K562 (cell line): ENCODE results near the gene NFIB. TPM values are rescaled to one million over a fixed set of nuclear protein-coding genes. Genes with fewer than 3 reads are reported as not detected.

Experiments
- ATAC-seq: fragments of 200-7000 bp; cut with Tn5 transposase; 3 replicates; pipeline ENCODE4 v1.9.1; 2020; ENCODE audit warnings: moderate library complexity
- BruUV-seq: library from RNA; stranded (reverse); fragments of 400-500 nt; replicated peaks from 2 replicates; lab custom pipeline; 2021; lab: Mats Ljungman, UMichigan
- CTCF ChIA-PET: fragments of 300-600 bp; formaldehyde crosslinking; extraction: SDS; loops from one replicate; lab custom pipeline; 2021; ENCODE audit warnings: low intra/inter-chr PET ratio; lab: Yijun Ruan, JAX
- POLR2A ChIA-PET: fragments of 300-600, 350-650 bp; sonication (Branson Sonifier 250); formaldehyde crosslinking; extraction: SDS; loops from one replicate; lab custom pipeline; 2021; ENCODE audit warnings: antibody characterized with exemption, inconsistent platforms; lab: Yijun Ruan, JAX
- DNase-seq, 4 experiments: peaks; one replicate each; pipeline versions ENCODE4 v3.0.0 to v3.0.0-alpha.2; 2011 to 2018; ENCODE audit warnings: low spot score in 3 of 4, mixed read lengths in 3 of 4; ENCODE audit errors: extremely low read depth in 1 of 4
- FAIRE-seq: peaks from 2 replicates; lab custom pipeline; 2011; peaks lifted over from hg19 to GRCh38; lab: Jason Lieb, UNC
- H2AFZ ChIP-seq: 2 replicates; pipeline ENCODE4 v1.6.0; 2011; ENCODE audit warnings: low read depth, low read length, control low read depth, inconsistent platforms
- H3K27ac ChIP-seq: fragments of 200-600 bp; 3 replicates; pipeline ENCODE4 v1.8.0; 2011; ENCODE audit warnings: low read depth, mild to moderate bottlenecking, control low read depth, inconsistent platforms, low read length, moderate library complexity, mixed read lengths; ENCODE audit errors: extremely low read depth
- H3K27me3 ChIP-seq, 2 experiments: fragments of 300-600 bp in 1 of 2; 2 replicates in 1 of 2; 3 replicates in 1 of 2; pipeline versions ENCODE4 v1.6.0 to v1.8.0; 2011; ENCODE audit warnings: inconsistent platforms in 2 of 2, low read length in 2 of 2, mild to moderate bottlenecking in 1 of 2, mixed read lengths in 1 of 2, moderate library complexity in 1 of 2; ENCODE audit not compliant: control insufficient read depth in 2 of 2, insufficient read depth in 2 of 2
- H3K36me3 ChIP-seq: fragments of 300-600 bp; 3 replicates; pipeline ENCODE4 v1.8.0; 2011; ENCODE audit warnings: mild to moderate bottlenecking, low read length, inconsistent platforms; ENCODE audit not compliant: control insufficient read depth, insufficient read depth
- H3K4me1 ChIP-seq, 2 experiments: fragments of 200-600 bp in 1 of 2; replicated peaks in 1 of 2; 2 replicates in 1 of 2; 3 replicates in 1 of 2; pipeline versions ENCODE4 v1.5.1 to v1.8.0; 2011; ENCODE audit warnings: inconsistent platforms in 2 of 2, low read length in 2 of 2, mild to moderate bottlenecking in 1 of 2, mixed read lengths in 1 of 2, moderate library complexity in 1 of 2; ENCODE audit not compliant: control insufficient read depth in 2 of 2, insufficient read depth in 2 of 2
- H3K4me2 ChIP-seq: 2 replicates; pipeline ENCODE4 v1.6.1; 2011; ENCODE audit warnings: low read length, control low read depth, inconsistent platforms, mixed read lengths; ENCODE audit not compliant: insufficient read depth
- H3K4me3 ChIP-seq: fragments of 200-600 bp; sonication (generic), shearing (Covaris generic); 2 replicates; pipeline ENCODE4 v1.5.1; 2016; ENCODE audit warnings: control low read depth, inconsistent platforms
- H3K79me2 ChIP-seq: fragments of 200-600 bp; 3 replicates; pipeline ENCODE4 v1.8.0; 2011; ENCODE audit warnings: low read length, inconsistent platforms; ENCODE audit not compliant: control insufficient read depth, insufficient read depth
- H3K9ac ChIP-seq, 2 experiments: 2 replicates each; pipeline versions ENCODE4 v1.6.0 to v1.6.1; 2011; ENCODE audit warnings: low read depth in 2 of 2, low read length in 2 of 2, control low read depth in 1 of 2, inconsistent platforms in 1 of 2, mild to moderate bottlenecking in 1 of 2, mixed read lengths in 1 of 2; ENCODE audit not compliant: insufficient read depth in 1 of 2
- H3K9me1 ChIP-seq: one replicate; pipeline ENCODE4 v1.6.0; 2011; ENCODE audit warnings: inconsistent platforms, mild to moderate bottlenecking, low read length, moderate library complexity; ENCODE audit not compliant: control insufficient read depth, insufficient read depth
- H3K9me3 ChIP-seq: replicated peaks from 2 replicates; pipeline ENCODE4 v1.5.1; 2011; ENCODE audit warnings: low read depth, low read length, inconsistent platforms; ENCODE audit not compliant: control insufficient read depth, insufficient read depth
- H4K20me1 ChIP-seq: replicated peaks from 2 replicates; pipeline ENCODE4 v1.6.1; 2011; ENCODE audit warnings: low read length, inconsistent platforms, mixed read lengths; ENCODE audit not compliant: control insufficient read depth, insufficient read depth
- CHAMP1 ChIP-seq: fragments of 450-650 bp; IDR thresholded peaks from 2 replicates; pipeline ENCODE4 v1.6.1; 2016; ENCODE audit warnings: mild to moderate bottlenecking
- ELK3 ChIP-seq: fragments of 450-650 bp; formaldehyde crosslinking; IDR thresholded peaks from 2 replicates; pipeline ENCODE4 v1.4.0; 2020; ENCODE audit warnings: mild to moderate bottlenecking
- FOXA1 ChIP-seq: fragments of 450-650 bp; IDR thresholded peaks from 2 replicates; pipeline ENCODE4 v1.6.1; 2016; ENCODE audit warnings: mild to moderate bottlenecking, borderline replicate concordance
- FOXM1 ChIP-seq, 2 experiments: fragments of 450-650 bp in 1 of 2; sonication (generic) in 1 of 2; formaldehyde crosslinking in 1 of 2; IDR thresholded peaks; 2 replicates each; pipeline versions ENCODE4 v1.6.1 to v1.9.0; 2017 to 2022; ENCODE audit warnings: low read depth in 2 of 2, mild to moderate bottlenecking in 2 of 2, missing genetic modification reagents in 1 of 2, moderate library complexity in 1 of 2
- MEIS2 ChIP-seq: fragments of 450-650 bp; IDR thresholded peaks from 2 replicates; pipeline ENCODE4 v1.6.1; 2014; ENCODE audit warnings: mild to moderate bottlenecking; ENCODE audit not compliant: partially characterized antibody
- NFATC3 ChIP-seq: fragments of 450-650 bp; IDR thresholded peaks from 2 replicates; pipeline ENCODE4 v1.6.1; 2017; ENCODE audit warnings: mild to moderate bottlenecking
- NFE2L1 ChIP-seq: fragments of 450-650 bp; IDR thresholded peaks from 2 replicates; pipeline ENCODE4 v1.6.1; 2016; ENCODE audit warnings: missing genetic modification characterization, low read depth, mild to moderate bottlenecking, missing compliant biosample characterization, moderate library complexity, borderline replicate concordance
- PHTF2 ChIP-seq: fragments of 250-450 bp; sonication (Bioruptor Pico); IDR thresholded peaks from 2 replicates; pipeline ENCODE4 v1.5.0; 2021; ENCODE audit warnings: mild to moderate bottlenecking
- THRAP3 ChIP-seq: fragments of 450-650 bp; IDR thresholded peaks from 2 replicates; pipeline ENCODE4 v1.6.1; 2016; ENCODE audit warnings: mild to moderate bottlenecking, inconsistent platforms, borderline replicate concordance
- ZNF316 ChIP-seq: fragments of 450-650 bp; IDR thresholded peaks from 2 replicates; pipeline ENCODE4 v1.6.1; 2016
- ZNF384 ChIP-seq: IDR thresholded peaks from 2 replicates; pipeline ENCODE4 v1.6.1; 2012; ENCODE audit warnings: low read depth, low read length, improper control_type of control experiment
- ZNF696 ChIP-seq: fragments of 250-450 bp; sonication (Bioruptor Pico); conservative IDR thresholded peaks from 2 replicates; pipeline ENCODE4 v1.4.0; 2020; ENCODE audit warnings: mild to moderate bottlenecking, moderate library complexity
- ZNF785 ChIP-seq: fragments of 250-450 bp; sonication (Bioruptor Pico); IDR thresholded peaks from 2 replicates; pipeline ENCODE4 v1.4.0; 2020; ENCODE audit warnings: mild to moderate bottlenecking
- WGBS: fragments of 100-300 bp; shearing (Covaris generic); methylation state at CpG from one replicate; pipeline ENCODE4 v1.1.6; 2016; ENCODE audit warnings: low coverage, mixed read lengths; ENCODE audit not compliant: insufficient coverage; ENCODE audit errors: missing lambda C conversion rate; 5-methylcytosine and 5-hydroxymethylcytosine counted together
- in situ Hi-C: fragments of 300-500 bp; cut with MboI; formaldehyde crosslinking; loops from 4 replicates; pipeline ENCODE4 v1.15.0; 2018; ENCODE audit warnings: inconsistent platforms, mixed read lengths
- intact Hi-C: fragments of 100-400 bp; cut with micrococcal nuclease; formaldehyde crosslinking; loops from 2 replicates; pipeline ENCODE4 v1.14.2; 2022
- polyA plus RNA-seq, 8 experiments: library from polyadenylated mRNA; depleted of rRNA in 4 of 8; stranded (reverse) in 5 of 8; unstranded in 3 of 8; fragments of >200 nt; fragmentation: Nextera tagmentation in 2 of 8; fragmentation: Illumina TruSeq in 1 of 8; extraction: Ambion mirVana in 2 of 8; extraction: Trizol in 1 of 8; gene quantifications; 2 replicates each; pipeline versions ENCODE4 v1.2.1 to v1.2.3, GENCODE V29; 2011 to 2014; ENCODE audit warnings: inconsistent platforms in 1 of 8, missing spikeins in 1 of 8
- total RNA-seq, 7 experiments: library from RNA; depleted of rRNA in 6 of 7; stranded (reverse); fragments of >200 nt in 6 of 7; fragmentation: Illumina TruSeq in 2 of 7; extraction: Trizol in 2 of 7; gene quantifications; 2 replicates each; pipeline versions ENCODE4 v1.2.1 to v1.2.3, GENCODE V29; 2011 to 2021; ENCODE audit warnings: low replicate concordance in 1 of 7
- TF ChIP-seq, protein P1 (sequence below): IDR thresholded peaks from 3 replicates; pipeline ENCODE4 v1.6.1; 2011; ENCODE audit warnings: borderline replicate concordance, mild to moderate bottlenecking; ENCODE audit not compliant: insufficient read length, insufficient read depth
- TF ChIP-seq, protein P2 (sequence below): fragments of 450-650 bp; IDR thresholded peaks from 2 replicates; pipeline ENCODE4 v1.6.1; 2018; ENCODE audit warnings: mild to moderate bottlenecking, low read depth; ENCODE audit not compliant: partially characterized antibody
- TF ChIP-seq, protein P3 (sequence below): fragments of 450-650 bp; formaldehyde crosslinking; IDR thresholded peaks from 2 replicates; pipeline ENCODE4 v1.4.0; 2020; ENCODE audit warnings: mild to moderate bottlenecking, mixed read lengths

Gene NFIB
- total and polyA plus RNA-seq, 9 of the 15 experiments (the other 6 are each of a cell fraction or from before 2014, with no cell fraction given) = 1.2 to 3.3 (median 1.9) TPM

DNA sequence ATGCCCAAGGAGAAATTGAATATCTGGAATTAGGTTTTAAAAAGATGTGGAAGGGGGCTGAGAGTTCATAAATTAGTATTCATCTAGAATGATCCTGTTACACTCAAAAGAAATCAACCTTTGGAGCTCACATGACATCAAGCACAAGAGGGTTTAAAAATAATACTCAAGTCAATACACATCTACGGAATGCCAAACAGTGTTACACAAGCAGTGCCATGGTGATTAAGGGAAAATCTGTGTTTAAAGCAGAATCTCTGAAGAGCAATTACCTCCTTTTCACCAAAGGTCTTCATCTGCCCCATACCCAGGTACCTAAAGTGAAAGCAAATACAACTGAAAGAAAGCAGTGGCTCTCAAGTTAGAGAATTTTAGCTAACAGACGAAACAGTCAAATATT is 261.6 kb downstream of the NFIB start:
- H3K4me2 ChIP-seq = no peak overlapping the region
- H3K4me3 ChIP-seq = no peak overlapping the region
- H3K9ac ChIP-seq = no peak overlapping the region
- no peak overlapping the region for H2AFZ ChIP-seq
- H3K9me1 ChIP-seq = no peaks in the 10 kb centered on the region
- no TSS peak for BruUV-seq
- ChIA-PET CTCF (no interaction called here), POLR2A (no interaction called here)
- no peaks in the 10 kb centered on the region for H3K4me1 ChIP-seq
- no peaks in the 10 kb centered on the region for H3K9me3 ChIP-seq
- intact Hi-C loops = no loop called here
- no peaks in the 10 kb centered on the region for H3K79me2 ChIP-seq
- no peak overlapping the region for H3K27ac ChIP-seq
- ATAC-seq (no peak), FAIRE-seq (no peak), DNase-seq (no peak)
- H3K36me3 ChIP-seq = no peaks in the 10 kb centered on the region
- no peaks in the 10 kb centered on the region; a peak in 1 of 5 replicates for H3K27me3 ChIP-seq
- in situ Hi-C loops = no loop called here
- no peaks in the 10 kb centered on the region for H4K20me1 ChIP-seq
- WGBS = 6% methylated on average over 2 of the region's 2 CpGs
- TF ChIP-seq ZNF316 (no peak), CHAMP1 (no peak), FOXM1 (IDR thresholded peaks at IDR 0.05; ENCODE audit: low read depth) (no peak), FOXM1 (CRISPR knock-in tag; IDR thresholded peaks at IDR 0.05; ENCODE audit: low read depth) (no peak), MEIS2 (no peak), ZNF696 (CRISPR knock-in tag) (no peak), THRAP3 (no peak), NFATC3 (no peak), ELK3 (no peak), FOXA1 (no peak), PHTF2 (CRISPR knock-in tag) (no peak), ZNF785 (no peak), ZNF384 (no peak), NFE2L1 (tag) (no peak)
- TF ChIP-seq, protein P1, sequence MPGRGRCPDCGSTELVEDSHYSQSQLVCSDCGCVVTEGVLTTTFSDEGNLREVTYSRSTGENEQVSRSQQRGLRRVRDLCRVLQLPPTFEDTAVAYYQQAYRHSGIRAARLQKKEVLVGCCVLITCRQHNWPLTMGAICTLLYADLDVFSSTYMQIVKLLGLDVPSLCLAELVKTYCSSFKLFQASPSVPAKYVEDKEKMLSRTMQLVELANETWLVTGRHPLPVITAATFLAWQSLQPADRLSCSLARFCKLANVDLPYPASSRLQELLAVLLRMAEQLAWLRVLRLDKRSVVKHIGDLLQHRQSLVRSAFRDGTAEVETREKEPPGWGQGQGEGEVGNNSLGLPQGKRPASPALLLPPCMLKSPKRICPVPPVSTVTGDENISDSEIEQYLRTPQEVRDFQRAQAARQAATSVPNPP = no peak
- TF ChIP-seq, protein P2, sequence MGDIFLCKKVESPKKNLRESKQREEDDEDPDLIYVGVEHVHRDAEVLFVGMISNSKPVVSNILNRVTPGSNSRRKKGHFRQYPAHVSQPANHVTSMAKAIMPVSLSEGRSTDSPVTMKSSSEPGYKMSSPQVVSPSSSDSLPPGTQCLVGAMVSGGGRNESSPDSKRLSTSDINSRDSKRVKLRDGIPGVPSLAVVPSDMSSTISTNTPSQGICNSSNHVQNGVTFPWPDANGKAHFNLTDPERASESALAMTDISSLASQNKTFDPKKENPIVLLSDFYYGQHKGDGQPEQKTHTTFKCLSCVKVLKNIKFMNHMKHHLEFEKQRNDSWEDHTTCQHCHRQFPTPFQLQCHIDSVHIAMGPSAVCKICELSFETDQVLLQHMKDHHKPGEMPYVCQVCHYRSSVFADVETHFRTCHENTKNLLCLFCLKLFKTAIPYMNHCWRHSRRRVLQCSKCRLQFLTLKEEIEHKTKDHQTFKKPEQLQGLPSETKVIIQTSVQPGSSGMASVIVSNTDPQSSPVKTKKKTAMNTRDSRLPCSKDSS = no peak
- TF ChIP-seq, protein P3, sequence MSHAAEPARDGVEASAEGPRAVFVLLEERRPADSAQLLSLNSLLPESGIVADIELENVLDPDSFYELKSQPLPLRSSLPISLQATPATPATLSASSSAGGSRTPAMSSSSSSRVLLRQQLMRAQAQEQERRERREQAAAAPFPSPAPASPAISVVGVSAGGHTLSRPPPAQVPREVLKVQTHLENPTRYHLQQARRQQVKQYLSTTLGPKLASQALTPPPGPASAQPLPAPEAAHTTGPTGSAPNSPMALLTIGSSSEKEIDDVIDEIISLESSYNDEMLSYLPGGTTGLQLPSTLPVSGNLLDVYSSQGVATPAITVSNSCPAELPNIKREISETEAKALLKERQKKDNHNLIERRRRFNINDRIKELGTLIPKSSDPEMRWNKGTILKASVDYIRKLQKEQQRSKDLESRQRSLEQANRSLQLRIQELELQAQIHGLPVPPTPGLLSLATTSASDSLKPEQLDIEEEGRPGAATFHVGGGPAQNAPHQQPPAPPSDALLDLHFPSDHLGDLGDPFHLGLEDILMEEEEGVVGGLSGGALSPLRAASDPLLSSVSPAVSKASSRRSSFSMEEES (CRISPR knock-in tag) = no peak
